Dedifferentiated amniotic fluid mesenchymal stem cell (primary cell): ENCODE data around the gene PRSS35.
A peak's percentile ranks its signal among the peaks of the same experiment; 100 is the strongest.
"Not testable (repeated sequence)": the region's sequence is repeated elsewhere in the genome, so short reads cannot be mapped to it uniquely, and the experiment has no call there.

ENCODE experiments used
- DNase-seq: peaks from one replicate; pipeline ENCODE4 v3.0.0-alpha.2; 2016; ENCODE audit errors: extremely low spot score

The PRSS35 gene

GRCh38 chr6:83517500-83517899 lies 5.2 kb downstream of the PRSS35 start:
- DNase-seq = no peak

GRCh38 chr6:83518816-83519480 lies 6.6 kb downstream of the PRSS35 start:
- peak; percentile 23 for DNase-seq

- peak; percentile 38 for DNase-seq
Observed at GRCh38 chr6:83536034-83536646, 23.8 kb downstream of the PRSS35 start.

DNA sequence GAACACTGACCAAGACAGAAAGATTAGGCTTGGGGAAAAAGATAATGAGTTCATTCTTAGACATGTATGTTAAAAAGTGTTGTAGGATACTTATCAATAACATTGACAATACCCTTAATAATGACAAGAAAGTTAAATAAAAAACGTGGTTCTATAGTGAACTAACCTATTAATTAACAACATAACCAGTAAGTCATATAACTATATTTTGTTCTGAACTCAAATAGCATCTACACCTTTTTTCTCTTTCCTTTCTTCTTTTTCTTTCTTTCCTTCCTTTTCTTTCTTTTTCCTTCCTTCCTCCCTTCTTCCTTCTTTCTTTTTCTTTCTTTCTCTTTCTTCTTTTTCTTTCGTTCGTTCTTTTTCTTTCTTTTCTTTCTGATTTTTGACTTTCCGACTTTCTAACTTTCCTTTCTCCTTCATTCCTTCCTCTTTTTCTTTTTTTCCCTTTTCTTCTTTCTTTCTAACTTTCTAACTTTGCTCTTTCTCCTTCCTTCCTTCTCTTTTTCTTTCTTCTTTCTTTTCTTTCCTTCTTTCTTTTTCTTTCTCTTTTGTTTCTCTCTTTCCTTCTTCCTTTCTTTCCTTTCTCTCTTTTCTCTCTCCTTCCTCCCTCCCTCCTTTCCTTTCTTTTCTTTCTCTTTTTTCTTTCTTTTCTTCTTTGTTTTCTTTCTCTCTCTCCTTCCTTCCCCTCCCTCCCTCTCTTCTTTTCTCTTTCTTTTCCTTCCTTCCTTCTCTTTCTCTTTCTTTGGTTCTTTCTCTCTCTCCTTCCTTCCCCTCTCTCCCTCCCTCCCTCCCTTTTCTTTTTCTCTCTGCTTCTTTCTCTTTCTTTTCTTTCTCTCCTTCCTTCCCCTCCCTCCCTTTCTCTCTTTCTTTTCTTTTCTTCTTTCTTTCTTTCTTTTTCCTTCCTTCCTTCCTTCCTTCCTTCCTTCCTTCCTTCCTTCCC lies 24.6 kb downstream of the PRSS35 start:
- no peak for DNase-seq

- no peak for DNase-seq
Observed at GRCh38 chr6:83539678-83540077, 27.3 kb downstream of the PRSS35 start.

GRCh38 chr6:83546636-83547035 lies 34.3 kb downstream of the PRSS35 start:
- DNase-seq = no peak

DNA sequence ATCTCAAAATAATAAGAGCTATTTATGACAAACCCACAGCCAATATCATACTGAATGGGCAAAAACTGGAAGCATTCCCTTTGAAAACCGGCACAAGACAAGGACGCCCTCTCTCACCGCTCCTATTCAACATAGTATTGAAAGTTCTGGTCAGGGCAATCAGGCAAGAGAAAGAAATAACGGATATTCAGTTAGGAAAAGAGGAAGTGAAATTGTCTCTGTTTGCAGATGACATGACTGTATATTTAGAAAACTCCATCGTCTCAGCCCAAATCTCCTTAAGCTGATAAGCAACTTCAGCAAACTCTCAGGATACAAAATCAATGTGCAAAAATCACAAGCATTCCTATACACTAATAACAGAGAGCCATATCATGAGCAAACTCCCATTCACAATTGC lies 38.1 kb downstream of the PRSS35 start:
- DNase-seq = not testable (repeated sequence)

DNA sequence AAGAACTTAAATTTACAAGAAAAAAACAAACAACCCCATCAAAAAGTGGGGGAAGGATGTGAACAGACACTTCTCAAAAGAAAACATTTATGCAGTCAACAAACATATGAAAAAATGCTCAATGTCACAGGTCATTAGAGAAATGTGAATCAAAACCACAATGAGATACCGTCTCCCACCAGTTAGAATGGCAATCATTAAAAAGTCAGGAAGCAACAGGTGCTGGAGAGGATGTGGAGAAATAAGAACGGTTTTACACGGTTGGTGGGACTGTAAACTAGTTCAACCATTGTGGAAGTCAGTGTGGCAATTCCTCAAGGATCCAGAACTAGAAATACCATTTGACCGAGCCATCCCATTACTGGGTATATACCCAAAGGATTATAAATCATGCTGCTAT lies 39.4 kb downstream of the PRSS35 start:
- not testable (repeated sequence) for DNase-seq

DNA sequence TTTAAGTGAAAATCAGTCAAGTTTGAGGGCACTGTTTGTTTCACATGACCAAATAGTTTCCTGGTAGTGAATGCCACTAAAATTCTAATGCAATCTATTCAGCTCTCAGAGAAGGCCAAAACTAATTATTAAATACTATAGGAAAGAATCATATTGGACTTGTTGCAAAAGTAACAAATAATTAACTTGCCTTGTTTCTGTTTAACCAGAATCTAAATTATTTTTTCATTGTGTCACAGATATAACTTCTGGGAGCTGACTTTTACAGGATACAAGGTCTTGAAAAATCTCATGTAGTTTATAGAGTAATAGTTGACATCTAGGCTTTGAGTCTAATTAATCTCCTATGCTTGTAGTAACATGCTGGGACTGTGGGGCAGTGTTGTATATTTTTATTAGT lies 44.5 kb downstream of the PRSS35 start:
- DNase-seq = no peak

- DNase-seq = no peak
Observed at GRCh38 chr6:83558975-83559374, 46.6 kb downstream of the PRSS35 start.

GRCh38 chr6:83571663-83572185 lies 59.4 kb downstream of the PRSS35 start:
- not testable (repeated sequence) for DNase-seq

- DNase-seq = no peak
Observed at GRCh38 chr6:83574783-83575182, 62.4 kb downstream of the PRSS35 start.
